Measurements from ENCODE around the gene ATP2B2.

Gene ATP2B2

DNA sequence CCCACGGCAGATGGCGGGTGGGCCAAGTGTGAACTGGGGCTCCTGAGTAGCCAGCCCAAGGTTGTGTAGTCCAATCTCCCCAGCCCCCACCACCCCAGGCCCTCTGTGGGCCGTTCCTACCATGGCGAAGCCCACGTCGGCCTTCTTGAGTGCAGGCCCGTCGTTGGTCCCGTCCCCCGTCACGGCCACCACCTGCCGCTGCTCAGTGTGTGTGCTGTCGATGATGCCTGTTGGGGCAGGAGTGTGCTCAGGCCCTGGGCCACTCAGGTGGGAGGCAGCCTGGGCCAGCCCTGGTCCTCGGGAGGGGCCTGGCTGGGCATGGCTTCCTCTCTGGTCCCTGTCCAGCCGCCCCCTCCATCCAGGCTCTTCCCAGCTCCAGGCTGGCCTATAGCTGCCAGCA is 159.5 kb downstream of the ATP2B2 start:
- Histone ChIP-seq H3K4me1 (ENCODE audit: control insufficient read depth, insufficient read depth, low read length) (no peaks in the 10 kb centered on the region), H3K4me3 (ENCODE audit: low read depth, low read length) (no peak overlapping the region), H3K27ac (ENCODE audit: extremely low read depth, low read depth, low read length) (no peak overlapping the region), H3K36me3 (ENCODE audit: control insufficient read depth in 2 of 2, insufficient read depth in 1 of 2, low read length in 2 of 2) (no peaks in the 10 kb centered on the region), H3K9me3 (ENCODE audit: control insufficient read depth, insufficient read depth, low read depth, low read length) (no peaks in the 10 kb centered on the region)
- POLR2A ChIA-PET: no interaction called here
- CTCF ChIA-PET: interaction anchor here (0.6 to 2.0 kb wide), 2 partner anchors 10 to 268 kb away, joined by 5 read pairs; no protein-coding TSS in a partner anchor
- TF ChIP-seq KLF1 (tag by site-specific recombination; IDR thresholded peaks at IDR 0.05): no peak
- TF ChIP-seq ZNF433 (tag by site-specific recombination; IDR thresholded peaks at IDR 0.05; ENCODE audit: low read depth): no peak
- no peak for TF ChIP-seq ZNF292 (tag by site-specific recombination; IDR thresholded peaks at IDR 0.05; ENCODE audit: borderline replicate concordance, low read depth)
- TF ChIP-seq ZNF473 (tag by site-specific recombination; IDR thresholded peaks at IDR 0.05): no peak

DNA sequence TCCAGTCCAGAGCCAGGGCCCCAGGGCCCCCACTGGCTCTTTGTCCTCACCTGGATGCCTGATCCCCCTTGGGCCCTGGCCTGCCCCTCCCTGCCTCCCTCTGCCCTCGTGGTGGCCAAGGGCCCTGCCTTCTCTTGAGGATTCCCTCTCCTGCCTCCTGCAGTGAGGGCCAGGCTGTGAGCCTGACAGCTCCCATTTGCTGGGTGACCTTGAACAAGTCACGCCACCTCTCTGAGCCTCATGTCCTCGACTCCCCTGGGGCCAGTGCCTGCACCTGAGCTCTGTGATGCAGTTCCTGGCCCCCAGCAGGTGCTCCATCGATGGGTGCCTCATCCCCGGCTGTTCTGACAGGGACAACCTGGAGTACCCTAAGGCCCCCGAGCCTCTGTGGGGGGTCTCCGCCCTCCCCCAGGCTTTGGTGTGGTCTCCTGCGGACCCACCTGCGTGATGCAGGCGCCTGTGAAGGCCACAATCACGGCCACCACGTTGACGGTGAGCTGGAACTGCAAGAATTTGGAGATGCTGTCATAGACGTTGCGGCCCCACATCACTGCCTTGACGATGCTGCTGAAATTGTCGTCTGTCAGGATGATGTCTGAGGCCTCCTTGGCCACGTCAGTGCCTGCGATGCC is 160.3 kb downstream of the ATP2B2 start:
- no peak overlapping the region for H3K27ac ChIP-seq (ENCODE audit: extremely low read depth, low read depth, low read length)
- TF ChIP-seq, protein P1, sequence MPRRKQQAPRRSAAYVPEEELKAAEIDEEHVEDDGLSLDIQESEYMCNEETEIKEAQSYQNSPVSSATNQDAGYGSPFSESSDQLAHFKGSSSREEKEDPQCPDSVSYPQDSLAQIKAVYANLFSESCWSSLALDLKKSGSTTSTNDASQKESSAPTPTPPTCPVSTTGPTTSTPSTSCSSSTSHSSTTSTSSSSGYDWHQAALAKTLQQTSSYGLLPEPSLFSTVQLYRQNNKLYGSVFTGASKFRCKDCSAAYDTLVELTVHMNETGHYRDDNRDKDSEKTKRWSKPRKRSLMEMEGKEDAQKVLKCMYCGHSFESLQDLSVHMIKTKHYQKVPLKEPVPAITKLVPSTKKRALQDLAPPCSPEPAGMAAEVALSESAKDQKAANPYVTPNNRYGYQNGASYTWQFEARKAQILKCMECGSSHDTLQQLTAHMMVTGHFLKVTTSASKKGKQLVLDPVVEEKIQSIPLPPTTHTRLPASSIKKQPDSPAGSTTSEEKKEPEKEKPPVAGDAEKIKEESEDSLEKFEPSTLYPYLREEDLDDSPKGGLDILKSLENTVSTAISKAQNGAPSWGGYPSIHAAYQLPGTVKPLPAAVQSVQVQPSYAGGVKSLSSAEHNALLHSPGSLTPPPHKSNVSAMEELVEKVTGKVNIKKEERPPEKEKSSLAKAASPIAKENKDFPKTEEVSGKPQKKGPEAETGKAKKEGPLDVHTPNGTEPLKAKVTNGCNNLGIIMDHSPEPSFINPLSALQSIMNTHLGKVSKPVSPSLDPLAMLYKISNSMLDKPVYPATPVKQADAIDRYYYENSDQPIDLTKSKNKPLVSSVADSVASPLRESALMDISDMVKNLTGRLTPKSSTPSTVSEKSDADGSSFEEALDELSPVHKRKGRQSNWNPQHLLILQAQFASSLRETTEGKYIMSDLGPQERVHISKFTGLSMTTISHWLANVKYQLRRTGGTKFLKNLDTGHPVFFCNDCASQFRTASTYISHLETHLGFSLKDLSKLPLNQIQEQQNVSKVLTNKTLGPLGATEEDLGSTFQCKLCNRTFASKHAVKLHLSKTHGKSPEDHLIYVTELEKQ (tag by site-specific recombination; IDR thresholded peaks at IDR 0.05; ENCODE audit: borderline replicate concordance): no peak
- peak; percentile 49; the same call in 1 of the 2 replicates for TF ChIP-seq GLIS1 (tag by site-specific recombination; IDR thresholded peaks at IDR 0.05)
- peak; percentile 55; the same call in 1 of the 2 replicates for TF ChIP-seq ZNF223 (tag by site-specific recombination; IDR thresholded peaks at IDR 0.05)
- peak; percentile 14 for TF ChIP-seq GLIS2 (tag by site-specific recombination; IDR thresholded peaks at IDR 0.05)
- H3K4me1 ChIP-seq (ENCODE audit: control insufficient read depth, insufficient read depth, low read length): no peaks in the 10 kb centered on the region
- H3K4me3 ChIP-seq (ENCODE audit: low read depth, low read length): no peak overlapping the region
- H3K9me3 ChIP-seq (ENCODE audit: control insufficient read depth, insufficient read depth, low read depth, low read length): no peaks in the 10 kb centered on the region
- no peaks in the 10 kb centered on the region for H3K36me3 ChIP-seq (ENCODE audit: control insufficient read depth in 2 of 2, insufficient read depth in 1 of 2, low read length in 2 of 2)
- ChIA-PET CTCF (interaction anchor here (0.6 to 2.2 kb wide), 10 partner anchors 8 to 861 kb away, joined by 3 to 31 read pairs (median 3); no protein-coding TSS in a partner anchor), POLR2A (no interaction called here)

DNA sequence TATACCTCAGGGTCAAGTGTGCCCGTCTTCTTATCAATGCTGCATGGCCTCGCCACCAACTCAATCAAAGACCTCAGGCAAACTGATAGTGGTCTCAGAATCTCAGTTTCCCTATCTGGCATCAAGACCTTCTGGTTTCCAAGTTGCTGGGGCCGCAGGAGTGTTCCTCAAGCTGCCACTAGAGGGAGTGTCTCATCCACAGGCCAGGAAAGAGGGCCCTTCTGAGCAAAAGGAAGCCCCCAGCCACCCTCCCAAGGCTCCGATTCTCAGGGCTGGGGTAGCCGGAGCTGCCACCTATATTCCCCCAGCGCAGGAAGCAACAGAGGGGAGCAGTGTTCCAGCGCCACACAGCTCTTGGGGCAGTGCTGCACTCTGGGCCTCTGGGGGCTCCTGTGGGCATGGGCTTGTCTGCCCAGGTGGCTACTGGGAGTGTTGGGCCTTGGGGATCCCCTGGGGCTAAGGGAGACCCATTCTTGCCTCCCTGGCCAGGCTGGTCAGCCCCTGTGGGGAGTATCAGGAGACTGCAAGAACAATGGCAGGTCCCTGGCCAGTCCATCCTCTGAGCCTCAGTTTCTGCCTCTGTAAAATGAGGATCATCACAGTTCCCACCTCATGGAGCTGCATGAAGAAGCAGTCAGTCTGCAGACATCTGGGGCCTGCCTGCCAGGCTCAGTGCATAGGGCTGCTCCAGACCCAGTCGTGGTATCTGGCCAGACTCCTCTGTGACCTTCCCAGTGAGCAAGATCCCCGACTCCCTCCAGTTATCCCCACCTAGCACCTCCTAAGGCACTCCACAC is 161.0 kb downstream of the ATP2B2 start:
- POLR2A ChIA-PET: no interaction called here
- CTCF ChIA-PET: interaction anchor here (0.6 to 2.2 kb wide), 18 partner anchors 9 to 412 kb away, joined by 3 to 31 read pairs (median 4); no protein-coding TSS in a partner anchor

More for the DNA sequence above, 161.0 kb downstream of the ATP2B2 start:
- Histone ChIP-seq H3K4me3 (ENCODE audit: low read depth, low read length) (no peak overlapping the region), H3K27ac (ENCODE audit: extremely low read depth, low read depth, low read length) (no peak overlapping the region), H3K36me3 (ENCODE audit: control insufficient read depth in 2 of 2, insufficient read depth in 1 of 2, low read length in 2 of 2) (no peaks in the 10 kb centered on the region), H3K4me1 (ENCODE audit: control insufficient read depth, insufficient read depth, low read length) (no peaks in the 10 kb centered on the region), H3K9me3 (ENCODE audit: control insufficient read depth, insufficient read depth, low read depth, low read length) (no peaks in the 10 kb centered on the region)
- peak; percentile 77 for TF ChIP-seq ZNF654 (tag by site-specific recombination; IDR thresholded peaks at IDR 0.05; ENCODE audit: low read depth)
- TF ChIP-seq GLIS1 (tag by site-specific recombination; IDR thresholded peaks at IDR 0.05): peak; percentile 11; the same call in 1 of the 2 replicates
- peak; percentile 45; the same call in 1 of the 2 replicates for TF ChIP-seq ZNF2 (tag by site-specific recombination; IDR thresholded peaks at IDR 0.05)
- TF ChIP-seq ZNF501 (tag by site-specific recombination; IDR thresholded peaks at IDR 0.05): peak; percentile 25; the same call in 1 of the 2 replicates
- TF ChIP-seq, protein P2, sequence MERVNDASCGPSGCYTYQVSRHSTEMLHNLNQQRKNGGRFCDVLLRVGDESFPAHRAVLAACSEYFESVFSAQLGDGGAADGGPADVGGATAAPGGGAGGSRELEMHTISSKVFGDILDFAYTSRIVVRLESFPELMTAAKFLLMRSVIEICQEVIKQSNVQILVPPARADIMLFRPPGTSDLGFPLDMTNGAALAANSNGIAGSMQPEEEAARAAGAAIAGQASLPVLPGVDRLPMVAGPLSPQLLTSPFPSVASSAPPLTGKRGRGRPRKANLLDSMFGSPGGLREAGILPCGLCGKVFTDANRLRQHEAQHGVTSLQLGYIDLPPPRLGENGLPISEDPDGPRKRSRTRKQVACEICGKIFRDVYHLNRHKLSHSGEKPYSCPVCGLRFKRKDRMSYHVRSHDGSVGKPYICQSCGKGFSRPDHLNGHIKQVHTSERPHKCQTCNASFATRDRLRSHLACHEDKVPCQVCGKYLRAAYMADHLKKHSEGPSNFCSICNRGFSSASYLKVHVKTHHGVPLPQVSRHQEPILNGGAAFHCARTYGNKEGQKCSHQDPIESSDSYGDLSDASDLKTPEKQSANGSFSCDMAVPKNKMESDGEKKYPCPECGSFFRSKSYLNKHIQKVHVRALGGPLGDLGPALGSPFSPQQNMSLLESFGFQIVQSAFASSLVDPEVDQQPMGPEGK (tag by site-specific recombination; IDR thresholded peaks at IDR 0.05): peak; percentile 63
- TF ChIP-seq, protein P3, sequence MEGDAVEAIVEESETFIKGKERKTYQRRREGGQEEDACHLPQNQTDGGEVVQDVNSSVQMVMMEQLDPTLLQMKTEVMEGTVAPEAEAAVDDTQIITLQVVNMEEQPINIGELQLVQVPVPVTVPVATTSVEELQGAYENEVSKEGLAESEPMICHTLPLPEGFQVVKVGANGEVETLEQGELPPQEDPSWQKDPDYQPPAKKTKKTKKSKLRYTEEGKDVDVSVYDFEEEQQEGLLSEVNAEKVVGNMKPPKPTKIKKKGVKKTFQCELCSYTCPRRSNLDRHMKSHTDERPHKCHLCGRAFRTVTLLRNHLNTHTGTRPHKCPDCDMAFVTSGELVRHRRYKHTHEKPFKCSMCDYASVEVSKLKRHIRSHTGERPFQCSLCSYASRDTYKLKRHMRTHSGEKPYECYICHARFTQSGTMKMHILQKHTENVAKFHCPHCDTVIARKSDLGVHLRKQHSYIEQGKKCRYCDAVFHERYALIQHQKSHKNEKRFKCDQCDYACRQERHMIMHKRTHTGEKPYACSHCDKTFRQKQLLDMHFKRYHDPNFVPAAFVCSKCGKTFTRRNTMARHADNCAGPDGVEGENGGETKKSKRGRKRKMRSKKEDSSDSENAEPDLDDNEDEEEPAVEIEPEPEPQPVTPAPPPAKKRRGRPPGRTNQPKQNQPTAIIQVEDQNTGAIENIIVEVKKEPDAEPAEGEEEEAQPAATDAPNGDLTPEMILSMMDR (tag by site-specific recombination; IDR thresholded peaks at IDR 0.05): peak; percentile 84
- TF ChIP-seq ZNF24 (tag by site-specific recombination; IDR thresholded peaks at IDR 0.05): no peak
- no peak for TF ChIP-seq ZIC2 (tag by site-specific recombination; IDR thresholded peaks at IDR 0.05)
